OCI-LY1 (cell line): ENCODE results near the gene ALPK1.

ENCODE experiments used
- CTCF ChIP-seq: fragments of 200-600 bp; sonication (generic), shearing (Covaris generic); IDR thresholded peaks from 2 replicates; pipeline ENCODE4 v1.5.1; 2017; ENCODE audit warnings: mild to moderate bottlenecking, antibody characterized with exemption, low read length, moderate library complexity, mixed read lengths
- EZH2 ChIP-seq: fragments of 200-600 bp; sonication (generic), shearing (Covaris generic); IDR thresholded peaks from 2 replicates; pipeline ENCODE4 v1.8.0; 2017; ENCODE audit warnings: borderline replicate concordance, mixed run types, mild to moderate bottlenecking, antibody characterized with exemption, low read length, moderate library complexity, mixed read lengths

- TF ChIP-seq CTCF (no peak), EZH2 (no peak)
Measured at GRCh38 chr4:112272292-112272691, 24.9 kb upstream of the ALPK1 start.
